GM19099 (cell line): ENCODE measurements around the gene B4GALT3.

Experiments
- POLR2A ChIP-seq: IDR thresholded peaks from 3 replicates; pipeline ENCODE4 v1.6.1; 2011; ENCODE audit warnings: low read depth; ENCODE audit not compliant: insufficient read length; ENCODE audit errors: extremely low read depth

B4GALT3 gene

GRCh38 chr1:161177112-161177935, at the start of gene B4GALT3:
Gene B4GALT3 (minus strand): TSS chr1:161177507. CDS start chr1:161176060, 1,447 bp downstream.
- peak; percentile 88 for TF ChIP-seq POLR2A

DNA sequence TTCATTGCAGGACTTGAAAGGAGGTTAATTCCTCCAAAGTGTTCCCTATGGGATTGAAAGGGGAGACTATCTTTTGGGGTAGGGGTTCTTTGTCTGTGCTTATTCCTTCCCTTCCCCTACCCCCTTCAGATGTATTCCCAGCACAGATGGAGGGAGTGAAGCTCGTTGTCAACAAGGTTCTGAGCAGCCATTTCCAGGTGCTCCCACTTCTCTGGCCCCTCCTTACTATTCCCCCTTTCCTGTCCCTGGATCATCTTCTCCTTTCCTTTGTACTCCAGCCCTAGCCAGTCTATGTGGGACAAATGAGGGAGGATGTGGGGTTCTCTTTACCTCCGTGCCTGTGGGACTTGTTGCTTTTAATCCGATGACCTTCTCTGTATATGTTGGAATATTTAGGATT, 49.5 kb upstream of the B4GALT3 start:
- no peak for TF ChIP-seq POLR2A

DNA sequence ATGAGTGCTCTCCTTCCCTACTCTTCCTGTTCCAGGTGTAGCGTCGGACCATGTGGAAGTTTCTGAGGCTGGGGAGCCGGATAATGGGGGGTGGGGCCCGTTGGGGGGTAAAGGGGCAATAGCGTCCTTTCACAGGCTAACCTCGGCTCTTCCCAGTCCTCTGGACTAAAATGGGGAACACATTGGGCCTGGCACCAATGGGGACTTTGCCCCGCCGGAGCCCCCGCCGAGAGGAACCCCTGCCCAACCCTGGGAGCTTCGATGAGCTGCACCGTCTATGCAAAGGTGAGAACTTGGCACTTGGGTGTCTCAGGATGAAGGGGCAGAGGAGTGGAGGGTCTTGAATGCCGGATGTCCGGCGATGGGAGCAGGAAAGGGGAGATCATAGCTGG, 49.0 kb upstream of the B4GALT3 start:
- TF ChIP-seq POLR2A, result no peak

DNA sequence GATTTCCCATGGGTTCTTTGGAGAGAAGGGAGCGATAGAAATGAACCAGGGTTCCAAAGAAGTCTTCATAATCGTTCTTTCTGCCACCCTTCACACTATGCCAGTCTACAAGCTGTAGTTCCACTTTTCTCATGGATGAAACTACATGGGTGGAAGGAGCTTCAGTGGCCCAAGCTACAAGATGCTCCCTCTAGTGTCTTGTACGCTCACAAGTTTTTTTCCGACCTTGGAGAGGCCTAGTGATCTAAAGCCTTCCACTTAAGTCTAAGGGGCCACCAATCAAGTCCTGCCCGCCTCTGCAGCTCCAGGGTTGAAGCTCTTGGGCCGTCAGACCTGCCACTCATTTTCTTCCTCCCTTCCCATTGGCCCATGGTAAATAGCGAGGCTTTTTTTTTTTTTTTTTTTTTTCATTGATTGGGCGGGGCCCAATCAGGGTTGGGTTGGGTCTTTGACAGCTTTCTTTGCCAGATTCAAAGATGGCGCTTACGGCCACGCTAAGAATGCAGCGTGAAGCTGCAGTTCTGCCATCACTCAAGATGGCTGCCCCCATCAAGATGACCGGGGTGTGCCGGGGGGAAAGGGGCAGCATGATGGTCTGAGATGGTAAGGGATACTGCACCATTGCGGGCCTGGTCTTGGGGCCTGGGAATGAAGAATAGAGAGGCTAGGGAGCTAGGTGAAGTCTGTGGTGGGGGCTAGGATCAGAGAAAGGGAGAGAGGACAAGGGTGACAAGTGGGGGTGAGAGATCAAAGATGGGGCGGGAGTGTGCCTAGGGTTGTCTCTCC, 48.4 kb upstream of the B4GALT3 start, which contains the start of gene TOMM40L:
Gene TOMM40L, plus strand, starts transcription at position 527 of the 786 bp plus-strand sequence. CDS start 430 bp downstream, outside the sequence.
- TF ChIP-seq POLR2A, result peak; percentile 63

DNA sequence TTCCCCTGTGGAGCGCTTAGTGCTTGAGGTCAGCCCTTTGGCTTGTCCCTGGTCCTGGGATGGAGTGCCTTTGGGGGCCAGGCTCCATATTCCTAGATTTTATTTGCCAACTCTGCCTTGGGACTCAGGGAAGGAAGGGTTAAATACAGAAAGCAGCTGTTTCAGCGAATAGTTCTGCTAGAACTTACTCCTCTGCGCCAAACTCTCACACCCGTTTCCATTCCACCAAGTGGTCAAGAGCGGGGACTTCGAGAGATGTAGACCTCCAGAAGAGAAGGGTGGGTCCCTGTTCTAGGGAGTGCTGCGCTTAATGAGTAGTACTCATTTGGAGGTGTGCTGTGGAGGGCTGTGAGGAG, 47.8 kb upstream of the B4GALT3 start:
- no peak for TF ChIP-seq POLR2A

GRCh38 chr1:161223805-161224694, 46.7 kb upstream of the B4GALT3 start:
- TF ChIP-seq POLR2A, result no peak

DNA sequence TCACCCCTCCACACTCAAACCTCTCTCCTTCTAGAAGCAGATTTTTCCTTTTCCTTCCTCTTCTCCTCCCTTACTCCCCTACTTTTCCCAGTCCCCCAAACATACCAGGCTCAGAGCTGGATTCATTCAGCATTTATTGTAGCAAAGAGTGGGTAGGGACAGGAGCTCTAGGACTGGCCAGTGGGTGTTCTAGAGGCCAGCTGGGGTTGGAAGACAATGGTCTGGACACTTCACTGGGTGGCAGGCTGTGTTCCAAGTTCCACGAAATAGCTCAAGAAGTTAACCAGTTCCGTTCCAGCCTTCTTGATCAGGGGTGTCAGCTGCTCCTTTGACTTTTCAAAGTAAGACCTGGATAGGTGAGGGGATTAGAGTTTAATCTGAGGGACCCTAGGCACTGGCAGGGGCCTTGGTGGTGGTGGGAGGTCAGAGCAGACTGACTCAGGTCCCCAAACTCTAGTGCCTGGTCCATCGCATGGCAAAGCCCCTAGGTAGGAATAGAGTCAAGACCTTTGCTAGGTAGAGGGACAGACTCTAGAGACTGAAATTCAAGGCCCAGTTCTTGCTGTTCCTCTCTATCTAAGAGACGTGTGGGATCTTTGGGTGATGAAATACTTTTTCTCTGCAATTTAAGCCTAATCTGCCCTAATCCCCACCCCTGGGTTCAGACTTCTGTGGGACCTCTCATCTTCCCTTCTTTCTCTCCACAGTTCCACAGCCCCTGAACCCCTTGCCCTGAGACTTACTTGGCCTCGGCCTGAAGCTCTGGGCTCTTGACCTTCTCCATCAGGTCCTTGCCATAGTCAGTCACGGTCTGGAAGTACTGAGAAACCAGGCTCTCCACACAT, 45.1 kb upstream of the B4GALT3 start:
- TF ChIP-seq POLR2A, result no peak

- no peak for TF ChIP-seq POLR2A
Measured at GRCh38 chr1:161220002-161220401, 42.7 kb upstream of the B4GALT3 start.

DNA sequence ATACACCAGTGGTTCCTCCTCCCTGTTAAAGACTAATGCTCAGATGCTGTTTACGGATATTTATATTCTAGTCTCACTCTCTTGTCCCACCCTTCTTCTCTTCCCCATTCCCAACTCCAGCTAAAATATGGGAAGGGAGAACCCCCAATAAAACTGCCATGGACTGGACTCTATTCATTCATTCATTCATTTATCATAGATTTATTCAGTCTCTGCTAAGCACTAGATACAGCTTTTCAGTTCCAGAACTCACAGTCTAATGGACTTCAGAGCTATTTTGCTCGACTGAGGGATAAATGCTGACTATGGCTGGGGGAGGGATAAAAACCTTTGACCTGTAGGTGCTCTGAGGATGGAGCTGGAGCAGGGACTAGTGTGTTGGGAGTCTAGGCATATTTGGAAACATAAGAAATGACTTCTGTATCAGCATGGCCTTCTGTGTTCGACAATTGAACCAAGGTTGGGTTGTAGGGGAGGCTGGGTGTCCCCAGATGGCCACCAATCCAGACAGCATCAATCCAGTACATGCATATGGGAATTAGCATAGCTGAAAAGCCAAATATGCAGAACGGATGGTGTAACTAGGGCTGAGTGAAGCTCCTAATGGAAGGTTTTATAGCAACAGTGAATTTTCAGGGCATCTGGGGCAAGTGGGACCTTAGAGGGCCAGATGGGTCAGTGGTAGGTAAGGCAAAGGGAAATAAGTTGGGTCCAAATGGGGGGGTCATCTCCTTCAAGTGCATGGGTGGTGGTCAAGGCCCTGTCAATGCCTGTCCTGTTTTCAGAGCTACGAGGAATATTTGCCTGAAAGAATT, 42.0 kb upstream of the B4GALT3 start:
- TF ChIP-seq POLR2A, result no peak

DNA sequence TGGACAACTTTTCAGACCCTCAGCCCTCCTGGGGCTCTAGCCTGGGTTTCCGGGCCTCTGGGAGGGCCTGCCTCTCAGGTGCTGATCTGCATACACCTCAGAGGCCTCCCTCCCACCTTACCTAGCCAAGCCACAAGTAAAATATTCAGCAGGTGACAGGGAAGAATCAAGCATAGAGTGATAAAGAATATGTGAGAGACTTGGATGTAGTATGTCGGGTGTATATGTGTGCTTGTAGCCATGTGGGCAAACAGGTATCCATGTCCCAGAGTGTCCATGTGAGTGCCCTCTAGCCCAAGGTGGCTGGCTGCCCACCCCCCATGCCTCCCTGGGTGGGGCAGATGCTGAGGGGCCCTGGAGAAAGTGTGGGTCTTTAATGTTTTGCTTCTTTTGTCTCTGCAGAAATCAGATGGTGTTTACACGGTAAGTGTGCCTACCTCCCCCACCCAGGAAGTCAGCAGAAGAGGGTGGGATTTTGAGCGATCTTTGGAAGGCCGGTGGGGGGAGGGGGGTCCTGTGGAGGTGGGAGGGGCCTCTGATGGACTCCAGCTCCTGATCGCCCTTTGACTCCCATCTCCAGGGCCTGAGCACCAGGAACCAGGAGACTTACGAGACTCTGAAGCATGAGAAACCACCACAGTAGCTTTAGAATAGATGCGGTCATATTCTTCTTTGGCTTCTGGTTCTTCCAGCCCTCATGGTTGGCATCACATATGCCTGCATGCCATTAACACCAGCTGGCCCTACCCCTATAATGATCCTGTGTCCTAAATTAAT, 41.2 kb upstream of the B4GALT3 start:
- no peak for TF ChIP-seq POLR2A

DNA sequence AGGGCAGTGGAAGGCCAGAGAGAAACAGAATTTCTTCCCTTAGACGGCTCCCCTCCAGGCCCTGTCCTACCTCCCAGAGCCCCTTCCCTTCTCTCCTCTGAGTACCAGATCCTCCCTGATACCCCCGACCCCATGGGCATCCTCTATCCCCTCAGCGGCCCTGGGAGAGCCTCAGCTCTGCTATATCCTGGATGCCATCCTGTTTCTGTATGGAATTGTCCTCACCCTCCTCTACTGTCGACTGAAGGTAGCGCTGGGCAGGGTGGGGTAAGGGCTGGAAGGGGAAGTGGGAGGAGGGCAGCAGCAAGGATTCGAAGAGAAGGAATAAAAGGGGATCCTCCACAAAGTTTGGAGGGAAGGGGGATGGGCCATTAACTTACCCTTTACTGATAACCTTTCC, 40.5 kb upstream of the B4GALT3 start:
- no peak for TF ChIP-seq POLR2A

DNA sequence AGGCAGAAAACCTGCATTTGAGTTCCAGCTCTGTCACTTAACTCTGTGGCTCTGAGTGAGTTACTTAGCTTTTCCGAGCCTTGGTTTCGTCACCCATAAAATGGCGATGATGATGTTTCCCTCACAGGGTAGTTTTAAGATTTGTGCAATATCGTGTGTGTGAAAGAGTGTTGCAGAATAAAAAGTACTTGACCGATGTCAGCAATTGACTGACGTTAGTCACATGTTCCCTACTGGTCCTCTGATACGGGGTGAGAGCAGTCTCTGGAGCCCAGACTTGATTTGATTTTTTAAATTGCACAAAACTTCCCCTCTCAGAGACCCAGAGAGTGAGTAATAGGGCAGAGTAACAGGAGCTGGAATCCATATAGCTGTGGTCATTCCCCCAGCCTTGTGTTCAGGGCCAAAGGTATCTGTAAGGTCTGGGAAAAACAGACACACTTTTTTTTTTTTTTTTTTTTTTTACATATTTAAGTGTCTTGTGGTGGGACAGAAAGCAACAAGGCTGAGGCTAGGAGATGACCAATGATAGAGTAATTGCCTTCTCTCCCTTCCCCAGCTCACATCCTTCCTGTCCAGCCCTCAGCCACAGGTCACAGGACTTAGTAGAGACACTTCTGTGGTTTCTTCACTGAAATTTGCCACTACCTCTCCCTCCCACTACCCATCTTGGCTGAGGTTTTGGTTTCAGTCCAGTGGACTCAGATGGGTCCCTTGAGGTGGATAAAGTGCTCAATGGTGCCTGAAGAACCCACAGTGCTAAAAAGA, 39.8 kb upstream of the B4GALT3 start:
- no peak for TF ChIP-seq POLR2A

GRCh38 chr1:161215076-161215475, 37.8 kb upstream of the B4GALT3 start, which contains the start of gene FCER1G:
Gene FCER1G (plus strand): TSS chr1:161215295. CDS start chr1:161215322, 27 bp downstream.
- no peak for TF ChIP-seq POLR2A
